ENCODE data around the gene RSPO1. TPM values are rescaled to one million over a fixed set of nuclear protein-coding genes. Genes with fewer than 3 reads are reported as not detected.

Gene RSPO1
- total RNA-seq, 1 experiment from 2014 or later: 0.18 TPM

- no peak for TF ChIP-seq CTCF (IDR thresholded peaks at IDR 0.05)
- no peak for TF ChIP-seq TCF7L2 (IDR thresholded peaks at IDR 0.05; ENCODE audit: low read depth, low read length)
- no peak for TF ChIP-seq POLR2AphosphoS5 (IDR thresholded peaks at IDR 0.05; ENCODE audit: low read depth, low read length)
- TF ChIP-seq SIN3A (IDR thresholded peaks at IDR 0.05; ENCODE audit: borderline replicate concordance, insufficient read depth, low read depth, low read length): no peak
- no peak for TF ChIP-seq REST (IDR thresholded peaks at IDR 0.05; ENCODE audit: insufficient read depth in 1 of 2, low read depth in 2 of 2, low read length in 1 of 2)
- intact Hi-C loops (cut with micrococcal nuclease; ENCODE audit: unreplicated experiment) (no loop called here), in situ Hi-C loops (cut with HindIII; ENCODE audit: low pct_unique_long_range_greater_than_20kb, low sequenced_read_pairs) (loop anchor here (5.0 kb wide), 1 partner anchor 96 kb away; the partner anchor contains the start of gene CDCA8)
- Histone ChIP-seq H3K4me3 (ENCODE audit: low read depth in 2 of 2, low read length in 2 of 2) (peak overlapping the region; percentile 99 to 100), H3K27me3 (ENCODE audit: control insufficient read depth, insufficient read depth, low read length) (no peaks in the 10 kb centered on the region), H3K36me3 (ENCODE audit: control insufficient read depth, insufficient read depth, low read length) (peaks cover 26% of the 10 kb centered on the region), H3K27ac (ENCODE audit: low read length) (peak overlapping the region; percentile 83), H3K4me1 (ENCODE audit: control insufficient read depth, insufficient read depth, low read length) (peaks cover 9% of the 10 kb centered on the region), H3K9me3 (ENCODE audit: control insufficient read depth, insufficient read depth, low read depth, low read length) (no peaks in the 10 kb centered on the region)
- POLR2A ChIA-PET: interaction anchor here (0.7 to 0.9 kb wide), 2 partner anchors 9 to 15 kb away, joined by 3 read pairs; no protein-coding TSS in a partner anchor
- no peak for DNase-seq (ENCODE audit: low read depth, low spot score)
- CTCF ChIA-PET: interaction anchor here (0.6 kb wide), 1 partner anchor 91 kb away, joined by 3 read pairs; no protein-coding TSS in a partner anchor
- peak; percentile 49 for ATAC-seq
- BruUV-seq (replicated peaks): TSS peak; percentile 97
These were observed 38.5 kb downstream of the RSPO1 start for GRCh38 chr1:37596182-37596667.

GRCh38 chr1:37595440-37596181, 39.1 kb downstream of the RSPO1 start, which contains the start of gene GNL2:
TSS of gene GNL2 (minus strand) at chr1:37595937. CDS start at chr1:37595822, 115 bp downstream.
- H3K4me1 ChIP-seq (ENCODE audit: control insufficient read depth, insufficient read depth, low read length): peaks cover 9% of the 10 kb centered on the region
- no TSS peak for BruUV-seq (replicated peaks)
- no peaks in the 10 kb centered on the region for H3K27me3 ChIP-seq (ENCODE audit: control insufficient read depth, insufficient read depth, low read length)
- H3K36me3 ChIP-seq (ENCODE audit: control insufficient read depth, insufficient read depth, low read length): peaks cover 32% of the 10 kb centered on the region
- TF ChIP-seq POLR2AphosphoS5 (IDR thresholded peaks at IDR 0.05; ENCODE audit: low read depth, low read length) (peak; percentile 96), SIN3A (IDR thresholded peaks at IDR 0.05; ENCODE audit: borderline replicate concordance, insufficient read depth, low read depth, low read length) (no peak)
- CTCF ChIA-PET: interaction anchor here (0.6 kb wide), 1 partner anchor 92 kb away, joined by 3 read pairs; no protein-coding TSS in a partner anchor
- POLR2A ChIA-PET: interaction anchor here (0.7 to 0.9 kb wide), 2 partner anchors 9 to 14 kb away, joined by 3 read pairs; no protein-coding TSS in a partner anchor
- ATAC-seq: peak; percentile 100
- in situ Hi-C loops (cut with HindIII; ENCODE audit: low pct_unique_long_range_greater_than_20kb, low sequenced_read_pairs): loop anchor here (5.0 kb wide), 1 partner anchor 97 kb away; the partner anchor contains the start of gene CDCA8
- no peaks in the 10 kb centered on the region for H3K9me3 ChIP-seq (ENCODE audit: control insufficient read depth, insufficient read depth, low read depth, low read length)
- H3K27ac ChIP-seq (ENCODE audit: low read length): peak within 1 kb of the TSS; percentile 98
- DNase-seq (ENCODE audit: low read depth, low spot score): peak; percentile 87
- intact Hi-C loops (cut with micrococcal nuclease; ENCODE audit: unreplicated experiment): no loop called here
- peak within 1 kb of the TSS; percentile 99 to 100 for H3K4me3 ChIP-seq (ENCODE audit: low read depth in 2 of 2, low read length in 2 of 2)

All from Panc1 (cell line).